Liver (tissue), 9 donors: ENCODE data around the gene VPS52. TPM values are rescaled to one million over a fixed set of nuclear protein-coding genes. Genes with fewer than 3 reads are reported as not detected.
"Not testable (repeated sequence)": the region's sequence is repeated elsewhere in the genome, so short reads cannot be mapped to it uniquely, and the experiment has no call there.

Source experiments
- DNase-seq: peaks from one replicate; pipeline ENCODE4 v3.0.0-alpha.2; 2017; ENCODE audit warnings: low spot score
- H3K27ac ChIP-seq, 2 donors: one replicate each; pipeline ENCODE4 v1.7.0; 2013; ENCODE audit warnings: inconsistent platforms in 2 of 2, low read length in 2 of 2, control low read depth in 1 of 2, low read depth in 1 of 2, mild to moderate bottlenecking in 1 of 2
- H3K27me3 ChIP-seq, 4 donors: one replicate each; pipeline versions ENCODE4 v1.6.1 to v1.7.0; 2013; ENCODE audit warnings: low read length in 3 of 4, inconsistent platforms in 1 of 4, mild to moderate bottlenecking in 1 of 4, moderate library complexity in 1 of 4; ENCODE audit not compliant: control insufficient read depth in 4 of 4, insufficient read depth in 4 of 4
- H3K36me3 ChIP-seq, 4 donors: one replicate each; pipeline versions ENCODE4 v1.6.1 to v1.7.0; 2013; ENCODE audit warnings: low read length in 3 of 4, mild to moderate bottlenecking in 3 of 4, low read depth in 1 of 4, moderate library complexity in 1 of 4; ENCODE audit not compliant: control insufficient read depth in 4 of 4, insufficient read depth in 3 of 4
- H3K4me1 ChIP-seq, 4 donors: one replicate each; pipeline versions ENCODE4 v1.6.1 to v1.7.0; 2013; ENCODE audit warnings: low read length in 3 of 4, mild to moderate bottlenecking in 3 of 4, moderate library complexity in 1 of 4; ENCODE audit not compliant: control insufficient read depth in 4 of 4, insufficient read depth in 4 of 4
- H3K4me3 ChIP-seq, 3 donors: one replicate each; pipeline versions ENCODE4 v1.6.1 to v1.7.0; 2013; ENCODE audit warnings: low read length in 3 of 3, control low read depth in 1 of 3, low read depth in 1 of 3, mild to moderate bottlenecking in 1 of 3
- H3K9ac ChIP-seq, 2 donors: one replicate each; pipeline ENCODE4 v1.7.0; 2013; ENCODE audit warnings: low read length in 2 of 2, mild to moderate bottlenecking in 2 of 2, moderate library complexity in 2 of 2, control low read depth in 1 of 2, low read depth in 1 of 2
- H3K9me3 ChIP-seq, 4 donors: one replicate each; pipeline versions ENCODE4 v1.6.1 to v1.7.0; 2013; ENCODE audit warnings: low read length in 3 of 4; ENCODE audit not compliant: control insufficient read depth in 4 of 4
- EGR1 ChIP-seq, 2 donors: IDR thresholded peaks; 2 replicates each; pipeline ENCODE4 v1.6.1; 2016 to 2018; ENCODE audit warnings: antibody characterized with exemption in 2 of 2, low read depth in 2 of 2
- FOXA2 ChIP-seq: IDR thresholded peaks from 2 replicates; pipeline ENCODE4 v1.6.1; 2016; ENCODE audit warnings: antibody characterized with exemption
- GABPA ChIP-seq, 2 donors: IDR thresholded peaks in 1 of 2; conservative IDR thresholded peaks in 1 of 2; 2 replicates each; pipeline ENCODE4 v1.6.1; 2016; ENCODE audit warnings: antibody characterized with exemption in 2 of 2, mild to moderate bottlenecking in 1 of 2, moderate library complexity in 1 of 2
- HNF4A ChIP-seq, 2 donors: conservative IDR thresholded peaks; 2 replicates each; pipeline ENCODE4 v1.6.1; 2016; ENCODE audit warnings: antibody characterized with exemption in 2 of 2, mild to moderate bottlenecking in 2 of 2
- HNF4G ChIP-seq: IDR thresholded peaks from 2 replicates; pipeline ENCODE4 v1.6.1; 2016; ENCODE audit warnings: antibody characterized with exemption
- NR2F2 ChIP-seq: IDR thresholded peaks from 2 replicates; pipeline ENCODE4 v1.6.1; 2016; ENCODE audit warnings: antibody characterized with exemption
- SP1 ChIP-seq: IDR thresholded peaks from 2 replicates; pipeline ENCODE4 v1.6.1; 2018; ENCODE audit warnings: antibody characterized with exemption, mild to moderate bottlenecking
- TAF1 ChIP-seq: conservative IDR thresholded peaks from 2 replicates; pipeline ENCODE4 v1.6.1; 2016; ENCODE audit warnings: antibody characterized with exemption, mild to moderate bottlenecking
- YY1 ChIP-seq: IDR thresholded peaks from 2 replicates; pipeline ENCODE4 v1.6.1; 2016; ENCODE audit warnings: antibody characterized with exemption, mild to moderate bottlenecking
- WGBS: extraction: QIAGEN DNeasy Blood & Tissue Kit; methylation state at CpG from one replicate; pipeline ENCODE4 v1.1.7; 2013; 5-methylcytosine and 5-hydroxymethylcytosine counted together
- polyA plus RNA-seq, 2 donors: library from polyadenylated mRNA; stranded (reverse) in 1 of 2; unstranded in 1 of 2; fragments of 200-250 nt in 1 of 2; fragments of >200 nt in 1 of 2; fragmentation: Nextera tagmentation in 1 of 2; extraction: Ambion mirVana in 1 of 2; gene quantifications; one replicate each; pipeline versions ENCODE4 v1.2.1 to v1.2.3, GENCODE V29; 2013 to 2015
- total RNA-seq, 2 donors: library from RNA; depleted of rRNA; stranded (reverse); fragments of >200 nt; gene quantifications; one replicate each; pipeline ENCODE4 v1.2.3, GENCODE V29; 2014
- TF ChIP-seq, protein P1 (sequence below): IDR thresholded peaks from 2 replicates; pipeline ENCODE4 v1.6.1; 2016; ENCODE audit warnings: antibody characterized with exemption
- TF ChIP-seq, protein P2 (sequence below): IDR thresholded peaks from 2 replicates; pipeline ENCODE4 v1.6.1; 2016; ENCODE audit warnings: antibody characterized with exemption
- TF ChIP-seq, protein P3 (sequence below): IDR thresholded peaks from 2 replicates; pipeline ENCODE4 v1.6.1; 2016; ENCODE audit warnings: antibody characterized with exemption, mild to moderate bottlenecking
- TF ChIP-seq, protein P4 (sequence below): IDR thresholded peaks from 2 replicates; pipeline ENCODE4 v1.6.1; 2016; ENCODE audit warnings: antibody characterized with exemption
- donor health status: healthy.
- donor health status: healthy.
- donor health status: healthy.
- donor health status: healthy.
- donor health status: healthy.

The VPS52 gene
- total and polyA plus RNA-seq, 4 donors: 21.3 to 33.4 (median 25.3) TPM

DNA sequence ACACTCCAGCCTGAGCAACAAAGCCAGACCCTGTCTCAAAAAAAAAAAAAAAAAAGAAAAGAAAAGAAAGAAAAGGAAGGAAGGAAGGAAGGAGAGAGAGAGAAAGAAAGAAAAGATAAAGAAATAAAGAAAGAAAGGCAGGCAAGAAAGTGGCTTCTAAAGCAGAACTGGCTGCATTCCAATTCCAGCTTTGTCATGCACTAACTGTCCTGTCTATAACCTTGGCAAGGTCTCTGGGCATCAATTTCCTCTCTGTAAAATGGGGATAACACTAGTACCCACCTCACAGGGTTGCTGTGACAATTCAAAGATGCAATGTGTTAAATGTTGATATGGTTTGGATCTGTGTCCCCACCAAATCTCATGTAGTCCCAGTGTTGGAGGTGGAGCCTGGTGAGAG lies 35.3 kb downstream of the VPS52 start:
- TF ChIP-seq YY1 (no peak), EGR1 (IDR thresholded peaks at IDR 0.05; ENCODE audit: low read depth in 2 of 2) (no peak)
- TF ChIP-seq, protein P1, sequence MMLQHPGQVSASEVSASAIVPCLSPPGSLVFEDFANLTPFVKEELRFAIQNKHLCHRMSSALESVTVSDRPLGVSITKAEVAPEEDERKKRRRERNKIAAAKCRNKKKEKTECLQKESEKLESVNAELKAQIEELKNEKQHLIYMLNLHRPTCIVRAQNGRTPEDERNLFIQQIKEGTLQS: no peak
- no peaks in the 10 kb centered on the region for H3K9me3 ChIP-seq
- H3K4me1 ChIP-seq: no peaks in the 10 kb centered on the region
- DNase-seq: no peak
- H3K4me3 ChIP-seq: no peak overlapping the region
- H3K36me3 ChIP-seq: no peaks in the 10 kb centered on the region
- no peak overlapping the region for H3K27ac ChIP-seq
- no peak overlapping the region for H3K9ac ChIP-seq
- H3K27me3 ChIP-seq: peaks cover 0 to 2% (median 0%) of the 10 kb centered on the region in 4 donors

DNA sequence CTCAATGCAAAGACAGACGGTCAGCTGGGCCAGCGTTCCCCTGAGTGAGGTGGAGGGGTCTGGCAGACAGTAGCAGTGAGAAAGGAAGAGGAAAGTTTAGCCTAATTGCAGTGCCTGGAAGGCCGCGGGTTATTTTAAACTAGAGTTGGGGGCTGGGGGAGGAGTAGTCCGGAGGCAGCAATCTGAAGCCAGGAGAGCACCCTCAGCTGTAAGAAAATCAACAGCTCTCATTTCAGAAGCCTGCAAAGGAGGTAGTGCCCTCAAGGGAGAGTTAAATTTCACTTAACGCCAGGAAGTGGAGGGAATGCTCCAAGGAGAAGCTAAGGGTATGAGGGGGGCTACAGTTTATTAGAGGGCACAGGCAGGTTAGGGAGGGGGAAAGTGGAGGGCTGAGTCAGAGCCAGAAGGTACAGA lies 36.4 kb downstream of the VPS52 start:
- Histone ChIP-seq H3K4me3 (no peak overlapping the region), H3K4me1 (no peaks in the 10 kb centered on the region), H3K27me3 (peaks cover 0 to 2% (median 0%) of the 10 kb centered on the region in 4 donors), H3K36me3 (no peaks in the 10 kb centered on the region), H3K9ac (no peak overlapping the region), H3K9me3 (no peaks in the 10 kb centered on the region), H3K27ac (no peak overlapping the region)
- TF ChIP-seq SP1 (no peak), TAF1 (no peak), HNF4G (no peak), YY1 (no peak), FOXA2 (no peak), HNF4A (conservative IDR thresholded peaks at IDR 0.05) (no peak), GABPA (IDR thresholded peaks at IDR 0.05 in 1 of 2, conservative IDR thresholded peaks at IDR 0.05 in 1 of 2) (no peak), NR2F2 (no peak)
- TF ChIP-seq, protein P2, sequence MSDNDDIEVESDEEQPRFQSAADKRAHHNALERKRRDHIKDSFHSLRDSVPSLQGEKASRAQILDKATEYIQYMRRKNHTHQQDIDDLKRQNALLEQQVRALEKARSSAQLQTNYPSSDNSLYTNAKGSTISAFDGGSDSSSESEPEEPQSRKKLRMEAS: no peak
- TF ChIP-seq, protein P3, sequence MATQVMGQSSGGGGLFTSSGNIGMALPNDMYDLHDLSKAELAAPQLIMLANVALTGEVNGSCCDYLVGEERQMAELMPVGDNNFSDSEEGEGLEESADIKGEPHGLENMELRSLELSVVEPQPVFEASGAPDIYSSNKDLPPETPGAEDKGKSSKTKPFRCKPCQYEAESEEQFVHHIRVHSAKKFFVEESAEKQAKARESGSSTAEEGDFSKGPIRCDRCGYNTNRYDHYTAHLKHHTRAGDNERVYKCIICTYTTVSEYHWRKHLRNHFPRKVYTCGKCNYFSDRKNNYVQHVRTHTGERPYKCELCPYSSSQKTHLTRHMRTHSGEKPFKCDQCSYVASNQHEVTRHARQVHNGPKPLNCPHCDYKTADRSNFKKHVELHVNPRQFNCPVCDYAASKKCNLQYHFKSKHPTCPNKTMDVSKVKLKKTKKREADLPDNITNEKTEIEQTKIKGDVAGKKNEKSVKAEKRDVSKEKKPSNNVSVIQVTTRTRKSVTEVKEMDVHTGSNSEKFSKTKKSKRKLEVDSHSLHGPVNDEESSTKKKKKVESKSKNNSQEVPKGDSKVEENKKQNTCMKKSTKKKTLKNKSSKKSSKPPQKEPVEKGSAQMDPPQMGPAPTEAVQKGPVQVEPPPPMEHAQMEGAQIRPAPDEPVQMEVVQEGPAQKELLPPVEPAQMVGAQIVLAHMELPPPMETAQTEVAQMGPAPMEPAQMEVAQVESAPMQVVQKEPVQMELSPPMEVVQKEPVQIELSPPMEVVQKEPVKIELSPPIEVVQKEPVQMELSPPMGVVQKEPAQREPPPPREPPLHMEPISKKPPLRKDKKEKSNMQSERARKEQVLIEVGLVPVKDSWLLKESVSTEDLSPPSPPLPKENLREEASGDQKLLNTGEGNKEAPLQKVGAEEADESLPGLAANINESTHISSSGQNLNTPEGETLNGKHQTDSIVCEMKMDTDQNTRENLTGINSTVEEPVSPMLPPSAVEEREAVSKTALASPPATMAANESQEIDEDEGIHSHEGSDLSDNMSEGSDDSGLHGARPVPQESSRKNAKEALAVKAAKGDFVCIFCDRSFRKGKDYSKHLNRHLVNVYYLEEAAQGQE: no peak
- TF ChIP-seq, protein P4, sequence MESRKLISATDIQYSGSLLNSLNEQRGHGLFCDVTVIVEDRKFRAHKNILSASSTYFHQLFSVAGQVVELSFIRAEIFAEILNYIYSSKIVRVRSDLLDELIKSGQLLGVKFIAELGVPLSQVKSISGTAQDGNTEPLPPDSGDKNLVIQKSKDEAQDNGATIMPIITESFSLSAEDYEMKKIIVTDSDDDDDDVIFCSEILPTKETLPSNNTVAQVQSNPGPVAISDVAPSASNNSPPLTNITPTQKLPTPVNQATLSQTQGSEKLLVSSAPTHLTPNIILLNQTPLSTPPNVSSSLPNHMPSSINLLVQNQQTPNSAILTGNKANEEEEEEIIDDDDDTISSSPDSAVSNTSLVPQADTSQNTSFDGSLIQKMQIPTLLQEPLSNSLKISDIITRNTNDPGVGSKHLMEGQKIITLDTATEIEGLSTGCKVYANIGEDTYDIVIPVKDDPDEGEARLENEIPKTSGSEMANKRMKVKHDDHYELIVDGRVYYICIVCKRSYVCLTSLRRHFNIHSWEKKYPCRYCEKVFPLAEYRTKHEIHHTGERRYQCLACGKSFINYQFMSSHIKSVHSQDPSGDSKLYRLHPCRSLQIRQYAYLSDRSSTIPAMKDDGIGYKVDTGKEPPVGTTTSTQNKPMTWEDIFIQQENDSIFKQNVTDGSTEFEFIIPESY: no peak
- no peak for DNase-seq
- 31% methylated on average over 6 of the region's 6 CpGs for WGBS

DNA sequence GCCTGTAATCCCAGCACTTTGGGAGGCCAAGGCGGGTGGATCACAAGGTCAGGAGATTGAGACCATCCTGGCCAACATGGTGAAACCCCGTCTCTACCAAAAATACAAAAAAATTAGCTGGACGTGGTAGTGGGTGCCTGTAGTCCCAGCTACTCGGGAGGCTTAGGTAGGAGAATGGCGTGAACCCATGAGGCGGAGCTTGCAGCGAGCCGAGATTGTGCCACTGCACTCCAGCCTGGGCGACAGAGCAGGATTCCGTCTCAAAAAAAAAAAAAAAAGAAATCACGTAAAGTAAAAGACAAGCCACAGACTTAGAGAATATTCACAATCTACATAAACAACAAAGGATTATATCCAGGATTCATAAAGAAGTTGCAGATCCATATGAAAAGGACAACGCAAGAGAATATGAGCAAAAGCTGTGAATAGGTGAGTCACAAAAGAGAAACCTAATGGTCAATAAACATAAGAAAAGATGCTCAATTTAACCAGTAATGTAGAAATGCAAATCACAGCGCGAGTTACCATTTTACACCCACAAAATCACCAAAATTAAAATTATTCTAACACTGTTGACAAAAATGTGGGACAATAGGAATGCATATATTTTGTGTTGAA lies 45.1 kb downstream of the VPS52 start:
- H3K9me3 ChIP-seq, H3K9ac ChIP-seq, H3K27ac ChIP-seq, H3K4me1 ChIP-seq, H3K4me3 ChIP-seq, DNase-seq, H3K27me3 ChIP-seq, H3K36me3 ChIP-seq: not testable (repeated sequence)
- WGBS: 49% methylated on average over 14 of the region's 14 CpGs
